ENCODE measurements around the gene GSDMA.

Gene GSDMA

GRCh38 chr17:40023590-40024292 lies 60.9 kb downstream of the GSDMA start:
- no peak for DNase-seq

- no peak for DNase-seq
Observed at GRCh38 chr17:40024901-40025300, 62.1 kb downstream of the GSDMA start.

- no peak for DNase-seq
Observed at GRCh38 chr17:40025559-40025958, 62.8 kb downstream of the GSDMA start.

GRCh38 chr17:40025991-40026815 lies 63.4 kb downstream of the GSDMA start:
- DNase-seq = no peak

- DNase-seq = peak; percentile 85
Observed at GRCh38 chr17:40026816-40027613, 64.2 kb downstream of the GSDMA start.
